Measurements from ENCODE around the gene SERPINA1.
"Not testable (repeated sequence)": the region's sequence is repeated elsewhere in the genome, so short reads cannot be mapped to it uniquely, and the experiment has no call there.

Gene SERPINA1

GRCh38 chr14:94388384-94389103 is at the start of gene SERPINA1:
Gene SERPINA1, minus strand, starts transcription at chr14:94388602. Its CDS starts 5,365 bp downstream, at chr14:94383237.
- no peak for DNase-seq

DNA sequence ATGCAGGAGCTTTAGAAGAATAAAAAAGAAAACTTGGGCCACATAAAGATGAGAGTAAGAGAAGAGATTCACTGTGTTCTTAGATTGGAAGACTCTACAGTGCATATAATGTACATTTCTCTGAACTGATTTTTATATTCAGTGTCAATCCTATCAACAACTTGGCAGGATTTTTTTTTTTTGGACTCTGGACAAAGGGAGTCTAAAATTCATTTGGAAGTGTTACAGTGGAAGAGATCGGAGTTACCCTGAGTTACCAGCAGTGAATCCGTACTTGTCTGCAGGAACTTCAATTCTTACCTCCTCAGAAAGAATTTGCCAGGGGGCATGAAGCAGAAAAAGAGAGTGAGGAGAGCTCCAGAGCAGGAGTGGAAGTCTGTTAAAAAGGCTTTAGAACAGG is 40.2 kb upstream of the SERPINA1 start:
- no peak for DNase-seq

- no peak for DNase-seq
Observed at GRCh38 chr14:94427016-94427613, 38.7 kb upstream of the SERPINA1 start.

DNA sequence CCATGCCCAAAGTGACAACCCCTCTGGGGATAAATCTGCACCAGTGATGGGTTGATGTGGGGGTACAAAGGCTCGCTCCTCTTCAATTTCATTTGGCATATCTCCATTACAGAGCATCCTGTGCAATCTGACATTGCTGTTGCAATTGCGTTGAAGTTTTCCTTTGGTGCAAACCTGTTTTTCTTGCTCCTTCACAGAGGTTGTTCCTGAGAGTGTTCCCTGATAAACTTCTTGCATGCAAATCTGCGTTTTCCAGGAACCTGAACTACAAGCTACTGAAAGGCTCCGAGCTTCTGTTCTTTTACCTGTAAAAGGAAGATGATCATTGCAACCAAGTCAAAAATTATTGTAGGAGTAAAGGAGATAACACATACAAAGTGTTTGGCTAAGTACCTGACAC is 38.1 kb upstream of the SERPINA1 start:
- no peak for DNase-seq

- no peak for DNase-seq
Observed at GRCh38 chr14:94424371-94424770, 36.0 kb upstream of the SERPINA1 start.

DNA sequence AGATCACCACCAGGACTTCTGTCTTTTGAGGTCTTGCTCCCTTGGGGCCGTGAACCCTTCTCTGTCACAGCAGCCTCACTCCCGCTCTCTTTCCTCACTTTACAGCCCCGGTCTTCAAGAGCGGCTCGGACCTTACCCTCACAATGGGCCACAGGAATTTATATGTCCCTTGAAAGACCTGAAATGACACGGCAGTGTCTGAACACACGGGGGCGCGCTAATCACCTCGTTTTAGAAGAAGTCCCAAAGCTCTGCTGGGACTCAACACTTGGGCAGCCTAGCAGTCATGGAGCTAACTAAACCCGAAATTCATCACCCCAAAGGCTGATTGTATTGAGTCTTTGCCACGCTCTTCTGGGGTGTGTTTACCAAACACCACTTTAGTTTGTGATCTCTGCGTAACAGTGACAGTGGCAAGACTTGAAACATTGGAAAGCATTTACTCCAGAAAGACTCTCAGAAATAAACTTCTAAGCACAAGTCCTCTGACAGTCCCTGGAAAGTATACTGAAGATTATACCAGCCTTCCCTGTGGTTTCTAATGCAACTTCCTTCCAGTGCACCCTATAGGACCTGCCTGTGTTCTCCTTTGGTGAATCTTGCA is 35.2 kb upstream of the SERPINA1 start:
- no peak for DNase-seq

DNA sequence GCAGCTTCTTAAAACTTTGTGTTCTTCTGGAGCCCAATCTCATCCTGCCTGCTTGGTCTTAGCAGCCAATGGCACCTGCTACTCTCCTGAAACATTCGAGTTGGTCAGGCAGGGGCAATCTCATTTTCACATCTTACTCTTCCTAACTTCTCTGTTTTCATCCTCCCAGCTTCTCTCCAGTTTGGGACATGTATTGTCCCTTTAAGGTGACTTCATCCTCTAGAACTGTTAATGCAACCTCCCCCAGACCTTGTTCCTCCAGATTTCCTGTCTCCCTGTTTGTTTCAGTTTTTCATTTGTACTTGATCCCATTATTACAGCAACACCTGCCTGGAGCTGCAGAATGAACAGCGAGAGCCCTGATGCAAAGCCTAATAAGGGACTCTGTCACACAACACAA is 32.9 kb upstream of the SERPINA1 start:
- DNase-seq = no peak

GRCh38 chr14:94417497-94418205 is 29.2 kb upstream of the SERPINA1 start:
- not testable (repeated sequence) for DNase-seq

- no peak for DNase-seq
Observed at GRCh38 chr14:94412671-94413638, 24.6 kb upstream of the SERPINA1 start.

GRCh38 chr14:94411638-94412037 is 23.2 kb upstream of the SERPINA1 start:
- DNase-seq = no peak

GRCh38 chr14:94409430-94409829 is 21.0 kb upstream of the SERPINA1 start:
- DNase-seq = not testable (repeated sequence)

DNA sequence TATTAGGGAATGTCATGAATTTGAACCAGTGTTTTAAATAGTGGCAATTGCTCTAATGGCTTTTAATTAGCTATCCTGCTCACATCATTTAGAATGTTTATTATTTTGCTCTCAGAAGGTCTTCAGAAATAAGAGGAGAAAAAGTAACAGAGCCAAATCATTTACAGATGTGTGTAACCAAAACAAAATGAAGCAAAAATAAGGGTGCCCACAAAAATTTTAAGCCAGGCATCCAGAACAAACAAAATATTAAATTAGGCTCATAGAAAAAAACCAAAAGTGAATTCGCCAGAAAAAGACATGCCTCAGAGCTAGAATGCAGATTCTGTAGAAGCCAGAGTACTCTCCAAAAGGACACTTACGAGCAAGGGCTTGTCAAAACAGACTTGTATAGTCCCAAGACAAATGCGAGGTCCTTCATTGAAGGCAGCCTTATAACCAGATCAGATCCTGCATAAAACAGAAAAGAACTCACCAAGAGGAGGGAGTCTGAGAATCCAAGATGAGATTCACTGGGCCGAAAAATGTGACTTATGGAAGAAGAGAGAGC is 20.2 kb upstream of the SERPINA1 start:
- DNase-seq = no peak

DNA sequence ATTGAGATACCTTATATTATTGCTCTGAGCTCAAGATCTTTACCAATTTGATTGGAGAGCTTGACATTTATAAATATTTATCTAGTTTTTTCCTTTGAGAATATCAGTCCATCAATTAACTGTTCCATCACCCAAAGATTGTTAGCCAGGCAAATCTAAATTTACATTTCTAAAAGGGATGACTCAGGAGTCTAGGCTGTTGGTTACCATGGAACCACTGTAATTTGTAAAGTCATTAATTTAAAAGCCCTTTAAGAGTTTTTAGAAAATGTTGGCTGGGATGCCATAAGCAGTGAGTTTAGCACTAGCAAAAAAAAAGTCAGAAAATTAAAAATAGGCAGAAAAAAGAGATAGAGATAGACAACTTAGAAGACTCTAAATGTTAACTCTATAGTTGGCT is 19.5 kb upstream of the SERPINA1 start:
- no peak for DNase-seq

GRCh38 chr14:94406910-94407309 is 18.5 kb upstream of the SERPINA1 start:
- no peak for DNase-seq

DNA sequence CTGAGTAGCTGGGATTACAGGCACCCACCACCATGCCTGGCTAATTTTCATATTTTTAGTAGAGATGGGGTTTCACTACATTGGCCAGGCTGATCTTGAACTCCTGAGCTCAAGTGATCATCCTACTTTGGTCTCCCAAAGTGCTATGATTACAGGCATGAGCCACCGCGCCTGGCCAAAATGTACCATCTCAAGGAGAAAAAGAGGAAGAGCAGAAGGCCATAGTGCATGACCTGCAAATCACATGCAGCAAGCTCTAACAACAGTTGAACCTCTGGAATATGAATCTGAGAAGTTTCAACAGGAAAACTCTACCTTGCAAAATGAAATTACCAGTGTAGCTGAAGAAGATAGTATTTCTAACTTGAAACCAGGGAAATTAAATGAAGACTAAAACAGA is 17.1 kb upstream of the SERPINA1 start:
- DNase-seq = no peak

DNA sequence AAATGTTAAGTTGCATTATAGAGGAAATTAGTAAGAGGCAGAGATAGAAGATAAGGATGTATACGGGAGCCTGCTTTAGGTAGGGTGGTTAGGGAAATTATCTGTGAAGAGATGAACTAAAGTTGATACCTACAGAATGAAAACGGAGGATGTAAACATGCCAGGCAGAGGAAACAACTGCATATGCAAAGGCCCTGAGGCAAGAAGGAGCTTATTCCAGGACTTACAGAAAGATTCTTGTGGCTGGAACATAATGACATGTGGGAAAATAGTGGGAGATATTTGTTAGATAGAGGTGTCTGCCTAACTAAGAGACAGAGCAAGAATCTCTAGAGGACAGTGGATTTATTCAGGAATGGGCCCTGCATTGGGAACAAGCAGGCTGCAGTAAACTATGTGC is 16.2 kb upstream of the SERPINA1 start:
- no peak for DNase-seq

DNA sequence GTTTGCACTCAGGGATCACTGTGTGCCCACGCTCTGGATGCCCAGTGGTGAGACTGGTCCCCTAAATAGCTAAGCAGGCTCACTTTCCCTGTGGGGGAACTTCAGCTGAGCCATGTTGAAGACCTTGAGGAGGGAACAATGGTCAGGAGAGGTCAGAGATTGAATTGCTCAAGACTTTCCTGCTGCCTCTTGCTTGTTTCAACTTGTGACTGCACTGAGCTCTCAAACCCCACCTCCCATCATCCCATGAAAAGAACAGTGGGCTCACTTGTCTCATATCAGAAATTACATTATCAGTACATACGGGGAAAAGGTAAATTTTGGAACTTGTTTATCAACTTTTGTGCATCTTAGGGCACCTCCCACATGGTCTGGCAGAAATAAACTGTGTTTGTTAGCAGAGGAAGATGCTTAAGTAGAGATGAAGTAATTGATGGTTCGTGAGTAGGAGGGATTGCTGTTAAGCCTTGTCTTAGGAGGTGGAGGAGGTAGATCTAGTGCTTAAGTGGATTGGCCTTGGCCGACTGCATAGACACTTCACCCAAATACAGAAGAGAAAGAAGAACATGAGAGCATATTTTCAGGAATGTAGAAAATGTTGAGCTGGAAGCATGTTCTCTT is 15.0 kb upstream of the SERPINA1 start:
- no peak for DNase-seq

DNA sequence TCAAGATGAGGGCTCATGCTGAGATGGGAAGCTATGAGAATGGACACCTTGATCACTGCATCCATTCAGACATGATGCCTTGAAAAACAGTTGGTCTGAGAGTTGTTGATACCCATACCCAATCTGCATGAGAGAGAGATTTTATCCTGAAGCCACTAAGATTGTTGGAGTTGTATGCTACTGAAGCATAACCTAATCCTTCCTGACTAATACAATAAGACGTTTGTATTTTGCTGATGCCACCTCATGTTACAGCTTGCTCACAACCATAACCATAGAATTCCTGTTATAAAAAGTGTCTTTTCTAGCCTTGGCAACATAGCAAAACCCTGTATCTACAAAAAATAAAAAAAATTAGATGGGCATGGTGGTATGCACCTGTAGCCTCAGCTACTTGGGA is 12.7 kb upstream of the SERPINA1 start:
- no peak for DNase-seq

DNA sequence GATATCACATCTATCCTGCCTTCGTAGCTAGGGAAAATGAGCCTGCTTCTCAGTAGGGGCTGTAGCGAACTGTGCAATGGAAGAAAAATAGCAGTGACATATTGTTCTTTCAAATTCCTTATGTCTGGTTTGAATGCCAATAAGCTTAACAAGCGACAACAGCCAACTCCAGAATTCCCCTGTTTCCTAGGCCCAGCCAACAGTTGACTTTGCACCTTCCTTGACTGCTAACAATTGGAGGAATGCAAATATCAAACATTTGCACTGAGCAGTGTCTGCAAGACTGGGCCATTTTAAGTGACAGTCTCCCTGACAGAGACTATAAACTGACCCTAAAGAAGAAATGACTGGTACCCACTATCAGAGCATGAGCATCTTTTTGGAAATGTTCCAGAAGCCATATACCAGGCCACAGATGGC is 12.0 kb upstream of the SERPINA1 start:
- no peak for DNase-seq

GRCh38 chr14:94398536-94398935 is 10.1 kb upstream of the SERPINA1 start:
- DNase-seq = no peak

- DNase-seq = no peak
Observed at GRCh38 chr14:94398182-94398479, 9.7 kb upstream of the SERPINA1 start.
